CD14-positive monocyte (primary cell): ENCODE data around the gene ALS2CL. TPM values are rescaled to one million over a fixed set of nuclear protein-coding genes. Genes with fewer than 3 reads are reported as not detected.

Experiments
- DNase-seq, 3 donors: peaks; one replicate each; pipeline ENCODE4 v3.0.0-alpha.2; 2011 to 2022
- H2AFZ ChIP-seq: 2 replicates; pipeline ENCODE4 v1.6.0; 2012; ENCODE audit warnings: mild to moderate bottlenecking, low read depth, low read length, inconsistent platforms; ENCODE audit not compliant: insufficient read depth, poor library complexity, severe bottlenecking
- H3K27ac ChIP-seq, 2 donors: 1 replicate in 1 of 2; 2 replicates in 1 of 2; pipeline ENCODE4 v1.5.1; 2012 to 2013; ENCODE audit warnings: low read length in 2 of 2, control low read depth in 1 of 2, inconsistent platforms in 1 of 2, low read depth in 1 of 2, mild to moderate bottlenecking in 1 of 2
- H3K27me3 ChIP-seq, 2 donors: one replicate each; pipeline versions ENCODE4 v1.6.0 to v1.6.1; 2011 to 2013; ENCODE audit warnings: low read length in 2 of 2; ENCODE audit not compliant: control insufficient read depth in 2 of 2, insufficient read depth in 2 of 2
- H3K36me3 ChIP-seq, 2 donors: replicated peaks in 1 of 2; 1 replicate in 1 of 2; 2 replicates in 1 of 2; pipeline versions ENCODE4 v1.5.1 to v1.6.1; 2012 to 2013; ENCODE audit warnings: low read length in 2 of 2, control low read depth in 1 of 2, inconsistent platforms in 1 of 2, mild to moderate bottlenecking in 1 of 2; ENCODE audit not compliant: insufficient read depth in 2 of 2, control insufficient read depth in 1 of 2
- H3K4me1 ChIP-seq, 2 donors: 1 replicate in 1 of 2; 2 replicates in 1 of 2; pipeline versions ENCODE4 v1.5.1 to v1.6.1; 2012 to 2013; ENCODE audit warnings: low read length in 2 of 2, control low read depth in 1 of 2, inconsistent platforms in 1 of 2, mild to moderate bottlenecking in 1 of 2, moderate library complexity in 1 of 2; ENCODE audit not compliant: insufficient read depth in 2 of 2, control insufficient read depth in 1 of 2
- H3K4me2 ChIP-seq: replicated peaks from 2 replicates; pipeline ENCODE3; 2012; ENCODE audit warnings: low read length, moderate library complexity, mild to moderate bottlenecking; ENCODE audit not compliant: poor library complexity, severe bottlenecking; ENCODE audit errors: extremely low read depth
- H3K4me3 ChIP-seq, 3 experiments: fragments of 200-600 bp in 1 of 3; sonication (generic) in 1 of 3; replicated peaks in 1 of 3; 1 replicate in 2 of 3; 2 replicates in 1 of 3; pipeline ENCODE4 v1.5.1; 2011 to 2013; ENCODE audit warnings: low read length in 3 of 3, mild to moderate bottlenecking in 3 of 3, control low read depth in 2 of 3, low read depth in 2 of 3, inconsistent platforms in 1 of 3, moderate library complexity in 1 of 3
- H3K79me2 ChIP-seq: 2 replicates; pipeline ENCODE4 v1.6.0; 2012; ENCODE audit warnings: mild to moderate bottlenecking, control low read depth, inconsistent platforms, low read length, moderate library complexity; ENCODE audit not compliant: insufficient read depth
- H3K9ac ChIP-seq: 2 replicates; pipeline ENCODE4 v1.6.0; 2017; ENCODE audit warnings: low read length, mild to moderate bottlenecking; ENCODE audit not compliant: insufficient read depth, poor library complexity, severe bottlenecking
- H3K9me3 ChIP-seq, 2 donors: replicated peaks in 1 of 2; 1 replicate in 1 of 2; 2 replicates in 1 of 2; pipeline versions ENCODE4 v1.5.1 to v1.6.1; 2012 to 2013; ENCODE audit warnings: low read length in 2 of 2, control low read depth in 1 of 2; ENCODE audit not compliant: control insufficient read depth in 1 of 2, insufficient read depth in 1 of 2
- H4K20me1 ChIP-seq: 2 replicates; pipeline ENCODE4 v1.6.0; 2012; ENCODE audit warnings: mild to moderate bottlenecking, low read length, control low read depth, moderate library complexity; ENCODE audit not compliant: insufficient read depth
- H3K27ac Mint-ChIP-seq, 7 donors: one replicate each; pipeline ENCODE4 v1.8.0; 2020; ENCODE audit warnings: mild to moderate bottlenecking in 7 of 7, mixed read lengths in 7 of 7, moderate library complexity in 6 of 7, inconsistent platforms in 2 of 7
- H3K27me3 Mint-ChIP-seq, 3 donors: one replicate each; pipeline ENCODE4 v1.8.0; 2021 to 2022; ENCODE audit warnings: low read depth in 3 of 3, mild to moderate bottlenecking in 3 of 3, mixed read lengths in 3 of 3, moderate library complexity in 3 of 3, inconsistent platforms in 1 of 3
- H3K36me3 Mint-ChIP-seq, 2 donors: one replicate each; pipeline ENCODE4 v1.8.0; 2020; ENCODE audit warnings: mixed read lengths in 2 of 2, inconsistent platforms in 1 of 2, mild to moderate bottlenecking in 1 of 2
- H3K4me1 Mint-ChIP-seq: one replicate; pipeline ENCODE4 v1.8.0; 2020; ENCODE audit warnings: mild to moderate bottlenecking, mixed read lengths
- H3K4me3 Mint-ChIP-seq, 2 donors: one replicate each; pipeline ENCODE4 v1.8.0; 2020; ENCODE audit warnings: mild to moderate bottlenecking in 2 of 2, mixed read lengths in 2 of 2, moderate library complexity in 1 of 2
- H3K9me3 Mint-ChIP-seq, 7 donors: one replicate each; pipeline ENCODE4 v1.8.0; 2020 to 2022; ENCODE audit warnings: mixed read lengths in 7 of 7, mild to moderate bottlenecking in 6 of 7, moderate library complexity in 6 of 7, inconsistent platforms in 2 of 7
- CTCF ChIP-seq: fragments of 200-600 bp; IDR thresholded peaks from one replicate; pipeline ENCODE4 v1.8.0; 2022; ENCODE audit warnings: antibody characterized with exemption, mild to moderate bottlenecking
- WGBS: methylation state at CpG from one replicate; pipeline ENCODE4 v1.1.5; 2013; ENCODE audit warnings: missing lambda C conversion rate; ENCODE audit not compliant: insufficient coverage; 5-methylcytosine and 5-hydroxymethylcytosine counted together
- intact Hi-C, 2 donors: fragments of 100-400 bp; cut with micrococcal nuclease; formaldehyde crosslinking; loops; one replicate each; pipeline versions ENCODE4 v1.15.0 to v1.15.1; 2023
- polyA plus RNA-seq, 3 donors: library from polyadenylated mRNA; depleted of rRNA in 1 of 3; unstranded in 2 of 3; stranded (reverse) in 1 of 3; fragments of 300-500 nt in 2 of 3; fragments of >200 nt in 1 of 3; fragmentation: Illumina TruSeq in 2 of 3; gene quantifications; 1 replicate in 2 of 3; 2 replicates in 1 of 3; pipeline ENCODE4 v1.2.3, GENCODE V29; 2012 to 2021

The ALS2CL gene
- polyA plus RNA-seq, 3 donors: 0.38 to 5.7 (median 0.55) TPM

GRCh38 chr3:46714728-46715506 lies 21.4 kb upstream of the ALS2CL start:
- Histone ChIP-seq H3K36me3 (no peaks in the 10 kb centered on the region), H3K4me1 (no peaks in the 10 kb centered on the region), H2AFZ (no peak overlapping the region), H3K9ac (no peak overlapping the region), H4K20me1 (no peaks in the 10 kb centered on the region), H3K9me3 (no peaks in the 10 kb centered on the region), H3K79me2 (no peaks in the 10 kb centered on the region), H3K27me3 (no peaks in the 10 kb centered on the region), H3K4me2 (no peak overlapping the region), H3K27ac (no peak overlapping the region), H3K4me3 (no peak overlapping the region)
- Mint-ChIP-seq H3K36me3 (no peaks in the 10 kb centered on the region), H3K27me3 (peaks cover 6 to 14% (median 9%) of the 10 kb centered on the region in 3 donors), H3K4me1 (peaks cover 2% of the 10 kb centered on the region), H3K27ac (no peak overlapping the region), H3K4me3 (no peak overlapping the region), H3K9me3 (no peaks in the 10 kb centered on the region)
- no peak for TF ChIP-seq CTCF
- DNase-seq: no peak
- intact Hi-C loops: no loop called here
- WGBS: 88% methylated on average over 5 of the region's 10 CpGs

- H3K27ac Mint-ChIP-seq: peak overlapping the region in 1 of 7 donors; percentile 50
- DNase-seq: no peak
Measured at GRCh38 chr3:46713898-46714552, 20.5 kb upstream of the ALS2CL start.

More at GRCh38 chr3:46713898-46714552, 20.5 kb upstream of the ALS2CL start:
- Histone ChIP-seq H3K9me3 (no peaks in the 10 kb centered on the region), H3K9ac (no peak overlapping the region), H3K4me2 (no peak overlapping the region), H4K20me1 (no peaks in the 10 kb centered on the region), H3K79me2 (no peaks in the 10 kb centered on the region), H3K27ac (no peak overlapping the region), H3K4me3 (no peak overlapping the region), H2AFZ (no peak overlapping the region), H3K36me3 (no peaks in the 10 kb centered on the region), H3K4me1 (no peaks in the 10 kb centered on the region), H3K27me3 (no peaks in the 10 kb centered on the region)
- intact Hi-C loops: no loop called here
- Mint-ChIP-seq H3K27me3 (peaks cover 5 to 9% (median 9%) of the 10 kb centered on the region in 3 donors), H3K4me1 (peaks cover 2% of the 10 kb centered on the region), H3K36me3 (no peaks in the 10 kb centered on the region), H3K4me3 (no peak overlapping the region), H3K9me3 (no peaks in the 10 kb centered on the region)
- 92% methylated on average over 19 of the region's 22 CpGs for WGBS
- no peak for TF ChIP-seq CTCF
